SH-SY5Y (cell line): ENCODE results near the gene CCDC106.

Experiments used
- GATA2 ChIP-seq: IDR thresholded peaks from 2 replicates; pipeline ENCODE4 v1.6.1; 2011; ENCODE audit warnings: mild to moderate bottlenecking, low read depth, low read length
- GATA3 ChIP-seq: IDR thresholded peaks from 2 replicates; pipeline ENCODE4 v1.6.1; 2011; ENCODE audit warnings: low read depth, mild to moderate bottlenecking, low read length, moderate library complexity

GRCh38 chr19:55667006-55667381, 19.0 kb downstream of the CCDC106 start:
- TF ChIP-seq GATA2 (no peak), GATA3 (no peak)
